Osteoblast (primary cell): Measurements from ENCODE around the gene LIPK. TPM values are rescaled to one million over a fixed set of nuclear protein-coding genes. Genes with fewer than 3 reads are reported as not detected.

Experiments used
- DNase-seq: peaks from one replicate; pipeline ENCODE4 v3.0.0; 2011; ENCODE audit warnings: low spot score, mixed read lengths; ENCODE audit not compliant: insufficient read length; ENCODE audit errors: missing footprints
- H2AFZ ChIP-seq: 2 replicates; pipeline ENCODE4 v1.6.0; 2011; ENCODE audit warnings: mild to moderate bottlenecking, low read length
- H3K27ac ChIP-seq: 2 replicates; pipeline ENCODE4 v1.5.1; 2011; ENCODE audit warnings: mild to moderate bottlenecking, low read depth, low read length, moderate library complexity
- H3K27me3 ChIP-seq: 2 replicates; pipeline ENCODE4 v1.6.0; 2012; ENCODE audit warnings: mild to moderate bottlenecking, control low read depth, inconsistent platforms, low read length, moderate library complexity; ENCODE audit not compliant: insufficient read depth
- H3K36me3 ChIP-seq: 2 replicates; pipeline ENCODE4 v1.5.1; 2011; ENCODE audit warnings: mild to moderate bottlenecking, low read length, control low read depth, moderate library complexity; ENCODE audit not compliant: insufficient read depth
- H3K4me1 ChIP-seq: 2 replicates; pipeline ENCODE4 v1.5.1; 2011; ENCODE audit warnings: mild to moderate bottlenecking, low read length, control low read depth, moderate library complexity; ENCODE audit not compliant: insufficient read depth
- H3K4me2 ChIP-seq: 2 replicates; pipeline ENCODE4 v1.6.0; 2011; ENCODE audit warnings: mild to moderate bottlenecking, low read length; ENCODE audit not compliant: insufficient read depth
- H3K4me3 ChIP-seq: fragments of 200-600 bp; sonication (generic); 3 replicates; pipeline ENCODE4 v1.5.1; 2012; ENCODE audit warnings: mild to moderate bottlenecking, low read length, inconsistent platforms; ENCODE audit not compliant: insufficient read depth
- H3K79me2 ChIP-seq: 2 replicates; pipeline ENCODE4 v1.6.0; 2012; ENCODE audit warnings: mild to moderate bottlenecking, low read length, control low read depth, inconsistent platforms; ENCODE audit not compliant: insufficient read depth
- H3K9me3 ChIP-seq: 2 replicates; pipeline ENCODE4 v1.5.1; 2011; ENCODE audit warnings: low read depth, low read length, control low read depth
- H4K20me1 ChIP-seq: 2 replicates; pipeline ENCODE4 v1.6.0; 2012; ENCODE audit warnings: mild to moderate bottlenecking, low read length, control low read depth; ENCODE audit not compliant: insufficient read depth
- CTCF ChIP-seq: IDR thresholded peaks from 2 replicates; pipeline ENCODE4 v1.5.1; 2011; ENCODE audit warnings: mild to moderate bottlenecking, low read depth, low read length, moderate library complexity; ENCODE audit errors: extremely low read depth
- total RNA-seq: library from RNA; depleted of rRNA; stranded (reverse); fragments of >200 nt; gene quantifications from 2 replicates; pipeline ENCODE4 v1.2.3, GENCODE V29; 2012

LIPK gene
- total RNA-seq, 1 donor, result not detected

GRCh38 chr10:88781206-88781605 lies 75.2 kb downstream of the LIPK start:
- no peak for TF ChIP-seq CTCF
- no peak for DNase-seq
- Histone ChIP-seq H2AFZ (no peak overlapping the region), H3K4me1 (no peaks in the 10 kb centered on the region), H3K79me2 (no peaks in the 10 kb centered on the region), H3K27me3 (no peaks in the 10 kb centered on the region), H3K27ac (no peak overlapping the region), H4K20me1 (no peaks in the 10 kb centered on the region), H3K4me3 (no peak overlapping the region), H3K36me3 (no peaks in the 10 kb centered on the region), H3K4me2 (no peak overlapping the region), H3K9me3 (no peaks in the 10 kb centered on the region)

GRCh38 chr10:88782222-88782621 lies 76.2 kb downstream of the LIPK start:
- Histone ChIP-seq H3K27ac (no peak overlapping the region), H4K20me1 (no peaks in the 10 kb centered on the region), H3K4me1 (no peaks in the 10 kb centered on the region), H3K27me3 (no peaks in the 10 kb centered on the region), H3K4me3 (no peak overlapping the region), H3K36me3 (no peaks in the 10 kb centered on the region), H3K79me2 (no peaks in the 10 kb centered on the region), H2AFZ (no peak overlapping the region), H3K9me3 (no peaks in the 10 kb centered on the region), H3K4me2 (no peak overlapping the region)
- no peak for DNase-seq
- TF ChIP-seq CTCF, result no peak

- Histone ChIP-seq H3K9me3 (no peaks in the 10 kb centered on the region), H3K79me2 (no peaks in the 10 kb centered on the region), H3K27me3 (no peaks in the 10 kb centered on the region), H4K20me1 (no peaks in the 10 kb centered on the region), H2AFZ (peak overlapping the region; percentile 54), H3K36me3 (no peaks in the 10 kb centered on the region), H3K4me2 (no peak overlapping the region), H3K27ac (no peak overlapping the region), H3K4me3 (no peak overlapping the region), H3K4me1 (no peaks in the 10 kb centered on the region)
- no peak for TF ChIP-seq CTCF
- no peak for DNase-seq
Observed at GRCh38 chr10:88783724-88784123, 77.7 kb downstream of the LIPK start.

GRCh38 chr10:88786032-88786770 lies 80.2 kb downstream of the LIPK start:
- TF ChIP-seq CTCF, result no peak
- no peak overlapping the region for H3K27ac ChIP-seq
- H3K27me3 ChIP-seq, result no peaks in the 10 kb centered on the region
- no peaks in the 10 kb centered on the region for H4K20me1 ChIP-seq
- no peaks in the 10 kb centered on the region for H3K9me3 ChIP-seq
- H3K4me1 ChIP-seq, result no peaks in the 10 kb centered on the region
- no peak overlapping the region for H2AFZ ChIP-seq
- no peak for DNase-seq
- H3K79me2 ChIP-seq, result no peaks in the 10 kb centered on the region
- H3K36me3 ChIP-seq, result no peaks in the 10 kb centered on the region
- H3K4me3 ChIP-seq, result no peak overlapping the region
- no peak overlapping the region for H3K4me2 ChIP-seq
